Stimulated activated CD8-positive, alpha-beta memory T cell treated with anti-CD3 and anti-CD28 coated beads, Interleukin-12 subunit alpha, Interleukin-12 subunit beta, amount 100 ng/mL, for 4 hours (primary cell): ENCODE data around the gene SLC13A3.

ENCODE experiments used
- DNase-seq: peaks from one replicate; pipeline ENCODE4 v3.0.0-alpha.2; 2020; ENCODE audit warnings: low read depth

Gene SLC13A3

GRCh38 chr20:46649965-46650542 lies 1.2 kb downstream of the SLC13A3 start:
- no peak for DNase-seq

DNA sequence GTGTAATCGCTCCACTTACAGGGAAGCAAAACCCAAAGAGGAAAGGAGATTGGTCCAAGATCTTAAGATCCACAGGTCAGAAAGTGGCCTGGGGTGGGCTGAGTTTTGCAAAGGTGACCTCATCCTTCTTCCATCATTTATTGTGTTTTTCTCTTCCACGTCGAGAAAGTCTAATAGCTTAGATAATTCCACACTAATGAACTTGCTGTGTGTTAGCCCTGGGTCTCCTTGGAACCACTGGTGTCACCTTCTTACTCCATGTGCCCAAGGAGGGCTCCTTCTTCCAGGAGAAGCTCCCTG lies 1.7 kb downstream of the SLC13A3 start:
- DNase-seq = no peak

GRCh38 chr20:46648903-46649649 lies 2.2 kb downstream of the SLC13A3 start:
- DNase-seq = no peak

DNA sequence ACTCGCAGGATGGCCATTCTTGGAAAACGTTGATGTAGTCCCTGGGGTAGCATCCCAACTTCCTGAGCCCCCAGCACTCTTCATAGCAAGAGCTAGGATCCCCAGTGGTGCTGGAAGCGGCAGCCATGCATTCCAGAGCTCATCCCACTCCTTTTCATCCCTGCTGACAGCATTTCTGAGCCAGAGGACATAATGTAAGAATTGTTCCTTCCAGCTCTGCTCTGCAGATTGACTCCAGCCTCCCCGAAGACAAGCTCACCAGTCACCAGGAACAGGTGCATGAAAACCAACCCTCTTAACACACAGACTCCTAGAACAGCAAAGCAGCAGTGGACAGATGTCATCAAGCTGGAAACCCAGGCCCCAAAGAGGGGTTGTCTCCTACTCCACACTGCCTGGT lies 3.8 kb downstream of the SLC13A3 start:
- DNase-seq = no peak

DNA sequence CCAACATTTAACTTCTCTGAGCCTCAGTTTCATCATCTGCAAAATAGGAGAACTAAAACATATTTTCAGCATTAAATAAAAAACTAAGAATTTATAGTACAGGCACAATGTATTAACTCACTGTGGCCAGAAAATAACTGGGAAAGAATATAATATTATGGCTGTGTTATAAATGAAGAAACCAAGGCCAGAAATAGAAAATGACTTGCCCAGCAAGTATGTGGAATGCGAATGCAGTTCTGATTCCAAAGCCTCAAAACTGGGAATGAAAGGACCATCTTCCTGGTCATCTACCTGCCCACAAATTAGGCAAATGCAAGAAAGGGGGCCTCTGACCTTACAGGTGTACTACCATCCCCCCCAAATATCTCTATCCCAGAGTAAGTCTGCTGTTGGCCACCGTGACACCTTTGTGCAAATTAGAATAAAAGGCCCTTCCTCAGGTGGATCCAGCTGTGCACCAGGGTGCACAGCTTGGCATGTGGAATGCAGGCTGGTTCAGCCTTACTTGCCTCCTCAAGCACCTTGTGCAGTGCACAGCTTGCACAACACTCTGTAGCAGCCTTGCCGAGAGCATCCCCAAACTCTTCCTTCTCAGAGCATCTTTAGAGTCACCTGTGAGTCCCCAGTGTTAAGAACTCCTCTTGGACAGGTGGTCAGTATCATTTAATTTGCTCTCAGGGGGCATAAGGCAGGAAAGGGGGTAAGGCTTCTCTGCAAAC lies 4.4 kb downstream of the SLC13A3 start:
- no peak for DNase-seq

GRCh38 chr20:46646122-46646521 lies 5.1 kb downstream of the SLC13A3 start:
- DNase-seq = no peak

- DNase-seq = no peak
Observed at GRCh38 chr20:46644733-46645132, 6.5 kb downstream of the SLC13A3 start.

DNA sequence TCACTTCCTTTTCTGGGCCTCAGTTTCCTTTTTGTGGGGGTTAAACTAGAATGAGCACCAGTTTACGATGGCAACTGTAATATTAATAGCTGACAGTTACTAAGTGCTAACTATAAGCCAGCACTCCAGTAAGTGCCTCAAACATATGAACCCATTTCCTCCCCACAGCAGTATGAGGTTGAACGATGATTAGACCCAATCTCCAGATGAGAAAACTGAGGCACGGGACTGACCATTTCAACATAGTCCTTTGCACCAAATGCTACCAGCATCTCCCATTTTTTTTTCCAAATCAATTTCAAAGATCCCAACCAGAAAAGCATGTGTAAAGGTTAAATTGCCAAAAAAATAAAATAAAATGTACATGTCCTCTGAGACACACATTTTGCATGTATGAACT lies 7.1 kb downstream of the SLC13A3 start:
- DNase-seq = no peak

- no peak for DNase-seq
Observed at GRCh38 chr20:46642969-46643343, 8.3 kb downstream of the SLC13A3 start.

GRCh38 chr20:46642265-46642968 lies 8.8 kb downstream of the SLC13A3 start:
- no peak for DNase-seq

GRCh38 chr20:46641424-46641823 lies 9.8 kb downstream of the SLC13A3 start:
- no peak for DNase-seq

- DNase-seq = no peak
Observed at GRCh38 chr20:46640536-46641311, 10.5 kb downstream of the SLC13A3 start.

- no peak for DNase-seq
Observed at GRCh38 chr20:46640044-46640443, 11.2 kb downstream of the SLC13A3 start.

DNA sequence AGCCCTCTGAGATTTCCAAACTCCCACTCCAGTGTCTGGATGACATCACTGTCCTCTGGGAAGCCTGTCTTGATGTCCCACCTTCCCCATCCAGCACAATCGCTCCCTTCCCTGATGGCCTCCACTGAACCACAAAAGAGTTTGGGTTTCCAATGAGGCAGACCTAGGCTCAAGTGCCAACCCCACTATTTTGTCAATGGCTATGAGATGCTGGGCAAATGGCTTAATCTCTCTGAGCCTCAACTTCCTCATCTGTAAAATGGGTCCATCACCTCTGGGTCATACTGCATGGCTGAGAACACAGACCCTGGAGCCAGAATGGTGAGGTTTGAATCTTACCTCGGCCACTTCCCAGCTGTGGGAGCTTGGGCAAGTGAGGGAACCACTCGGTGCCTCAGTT lies 11.7 kb downstream of the SLC13A3 start:
- DNase-seq = no peak

- no peak for DNase-seq
Observed at GRCh38 chr20:46638898-46639274, 12.4 kb downstream of the SLC13A3 start.

GRCh38 chr20:46638134-46638897 lies 12.9 kb downstream of the SLC13A3 start:
- DNase-seq = no peak

- DNase-seq = no peak
Observed at GRCh38 chr20:46637427-46638133, 13.7 kb downstream of the SLC13A3 start.

DNA sequence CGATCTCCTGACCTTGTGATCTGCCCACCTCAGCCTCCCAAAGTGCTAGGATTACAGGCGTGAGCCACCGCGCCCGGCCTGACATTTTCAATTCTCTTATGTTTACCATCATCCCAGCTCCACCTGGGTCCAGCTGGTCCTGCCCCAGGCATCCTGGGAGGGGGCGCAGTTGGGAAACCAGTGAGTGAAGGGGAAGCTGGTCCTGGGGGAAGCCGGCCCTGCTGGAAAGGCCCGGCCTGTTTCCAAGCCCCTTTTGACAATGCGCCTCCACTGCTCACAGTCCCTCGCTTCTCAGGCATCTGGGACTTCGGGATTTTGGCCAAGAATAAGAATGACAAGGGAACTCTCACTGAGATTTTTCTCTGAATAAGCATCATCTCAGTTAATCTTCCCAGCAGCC lies 14.2 kb downstream of the SLC13A3 start:
- no peak for DNase-seq

DNA sequence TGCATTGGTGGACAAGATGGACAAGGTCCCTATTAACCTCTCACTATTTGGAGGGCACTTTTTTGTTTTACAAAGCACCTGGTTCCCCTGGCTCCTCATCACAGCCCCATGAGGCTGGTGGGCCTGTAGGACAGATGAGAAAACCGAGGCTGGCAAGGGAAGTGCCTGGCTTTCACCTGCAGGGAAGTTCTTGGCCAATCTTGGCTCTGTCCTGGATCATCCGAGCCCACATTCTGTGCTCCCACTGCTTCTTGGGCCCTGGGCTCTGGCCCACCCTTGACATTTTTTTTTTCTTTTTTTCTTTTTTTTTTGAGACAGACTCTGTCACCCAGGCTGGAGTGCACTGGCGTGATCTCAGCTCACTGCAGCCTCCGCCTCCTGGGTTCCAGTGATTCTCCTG lies 14.7 kb downstream of the SLC13A3 start:
- no peak for DNase-seq

DNA sequence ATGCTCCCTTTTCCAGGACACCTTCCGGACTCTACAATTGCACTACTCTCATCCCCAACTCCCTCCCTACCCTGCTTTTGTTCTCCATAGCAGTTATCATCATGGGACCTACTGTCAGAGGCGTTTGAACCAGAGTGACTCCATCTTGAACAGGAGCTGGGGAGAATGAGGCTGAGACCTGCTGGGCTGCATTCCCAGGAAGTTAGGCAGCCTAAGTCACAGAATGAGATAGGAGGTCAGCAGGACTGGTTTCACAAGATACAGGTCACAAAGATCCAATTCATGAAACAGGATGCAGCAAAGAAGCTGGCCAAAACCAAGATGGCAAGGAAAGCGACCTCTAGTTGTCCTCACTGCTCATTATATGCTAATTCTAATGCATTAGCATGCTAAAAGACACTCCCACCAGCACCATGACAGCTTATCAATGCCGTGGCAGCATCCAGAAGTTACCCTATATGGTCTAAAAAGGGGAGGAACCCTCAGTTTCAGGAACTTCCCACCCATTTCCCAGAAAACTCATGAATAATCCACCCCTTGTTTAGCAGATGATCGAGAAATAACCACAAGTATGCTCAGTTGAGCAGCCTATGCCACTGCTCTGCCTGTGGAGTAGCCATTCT lies 15.6 kb downstream of the SLC13A3 start:
- no peak for DNase-seq
